Colonic mucosa (tissue), 4 donors: ENCODE measurements around the gene TNFRSF13B. TPM values are rescaled to one million over a fixed set of nuclear protein-coding genes. Genes with fewer than 3 reads are reported as not detected.

Source experiments
- DNase-seq: peaks from one replicate; pipeline ENCODE4 v3.0.0-alpha.2; 2020
- H3K27ac ChIP-seq: fragments of 200-600 bp; one replicate; pipeline ENCODE4 v1.8.0; 2021
- H3K27me3 ChIP-seq: fragments of 200-600 bp; one replicate; pipeline ENCODE4 v1.8.0; 2021
- H3K36me3 ChIP-seq: fragments of 200-600 bp; one replicate; pipeline ENCODE4 v1.8.0; 2021
- H3K4me1 ChIP-seq: fragments of 200-600 bp; one replicate; pipeline ENCODE4 v1.8.0; 2021; ENCODE audit warnings: mild to moderate bottlenecking
- H3K4me3 ChIP-seq: fragments of 200-600 bp; one replicate; pipeline ENCODE4 v1.8.0; 2021
- H3K9ac ChIP-seq, 2 donors: one replicate each; pipeline ENCODE4 v1.7.0; 2013; ENCODE audit warnings: control low read depth in 2 of 2, low read depth in 2 of 2, low read length in 2 of 2
- H3K9me3 ChIP-seq: fragments of 200-600 bp; one replicate; pipeline ENCODE4 v1.8.0; 2021
- CTCF ChIP-seq: fragments of 200-600 bp; IDR thresholded peaks from one replicate; pipeline ENCODE4 v1.8.0; 2022; ENCODE audit warnings: antibody characterized with exemption, mild to moderate bottlenecking
- intact Hi-C: fragments of 100-400 bp; cut with DNase I; formaldehyde crosslinking; loops from one replicate; pipeline ENCODE4 v1.14.1; 2022
- total RNA-seq, 2 donors: library from RNA; stranded (reverse); fragmentation: NEBNext Ultra II Directional in 1 of 2; extraction: Animal tissue kit (Norgen Biotek cat#: 25700) in 1 of 2; gene quantifications; one replicate each; pipeline ENCODE4 v1.2.1, GENCODE V29; 2021
- donor health status: healthy.
- donor health status: DM: no; HTN: no; CAD: no.
- donor health status: DM: no; HTN: no; CAD: no.

Gene TNFRSF13B
- total RNA-seq, 2 donors from 2014 or later = 0.42 to 1.1 TPM

GRCh38 chr17:16995930-16996329, 24.0 kb upstream of the TNFRSF13B start:
- Histone ChIP-seq H3K4me1 (no peaks in the 10 kb centered on the region), H3K27ac (no peak overlapping the region), H3K9me3 (no peaks in the 10 kb centered on the region), H3K27me3 (no peaks in the 10 kb centered on the region), H3K9ac (no peak overlapping the region), H3K4me3 (no peak overlapping the region), H3K36me3 (no peaks in the 10 kb centered on the region)
- TF ChIP-seq CTCF = no peak
- intact Hi-C loops = no loop called here
- DNase-seq = no peak

DNA sequence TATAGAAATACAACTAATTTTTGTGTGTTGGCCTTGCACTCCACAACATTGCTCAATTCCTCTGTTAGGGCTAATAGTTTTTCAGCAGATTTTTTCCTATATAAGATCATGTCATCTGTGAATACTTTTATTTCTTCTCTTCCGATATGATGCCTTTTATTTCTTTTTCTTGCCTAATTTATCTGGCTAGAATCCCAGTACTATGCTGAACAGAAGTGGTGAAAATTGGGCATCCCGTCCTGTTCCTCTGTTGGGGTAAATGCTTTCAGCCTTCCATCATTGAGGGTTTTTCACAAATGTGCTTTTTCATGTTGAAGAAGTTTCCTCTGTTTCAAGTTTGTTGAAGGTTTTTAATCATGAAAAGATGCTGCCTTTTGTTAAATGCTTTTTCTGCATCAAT, 22.7 kb upstream of the TNFRSF13B start:
- Histone ChIP-seq H3K9me3 (no peaks in the 10 kb centered on the region), H3K36me3 (no peaks in the 10 kb centered on the region), H3K27me3 (no peaks in the 10 kb centered on the region), H3K9ac (no peak overlapping the region), H3K27ac (no peak overlapping the region), H3K4me3 (no peak overlapping the region), H3K4me1 (peaks cover 6% of the 10 kb centered on the region)
- intact Hi-C loops = no loop called here
- no peak for TF ChIP-seq CTCF
- no peak for DNase-seq

DNA sequence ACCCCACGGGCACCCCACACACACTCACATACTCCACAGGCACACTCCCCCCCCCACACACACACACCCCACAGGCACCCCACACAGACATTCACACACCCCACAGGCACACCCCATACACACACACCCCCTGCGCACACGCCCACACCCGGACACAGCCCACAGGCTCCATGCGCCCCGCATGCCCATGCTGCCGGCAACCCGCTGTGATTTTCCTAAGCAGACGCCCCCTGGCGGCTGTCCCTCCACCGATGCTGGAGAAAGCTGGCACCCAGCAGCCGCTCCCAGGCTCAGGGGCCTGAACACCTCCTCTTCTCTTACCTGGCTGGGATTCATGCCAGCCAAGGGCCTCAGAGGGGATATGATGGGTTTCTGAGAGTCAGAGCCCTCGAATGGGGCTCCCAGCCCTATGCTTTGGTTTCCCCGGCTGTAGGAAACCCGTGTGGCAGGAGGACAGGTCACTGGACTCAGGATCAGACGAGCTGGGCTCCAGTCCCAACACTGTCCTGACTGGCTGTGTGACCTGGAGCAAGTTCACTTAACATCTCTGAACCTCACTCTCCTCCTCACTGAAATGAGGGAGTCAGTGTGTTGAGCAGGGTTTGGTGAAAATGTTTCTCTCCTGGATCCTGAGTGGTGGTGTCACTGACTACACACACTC, 19.6 kb upstream of the TNFRSF13B start:
- peaks cover 8% of the 10 kb centered on the region for H3K4me1 ChIP-seq
- intact Hi-C loops = loop anchor here (2.0 kb wide), 1 partner anchor 67 kb away; no protein-coding TSS in a partner anchor
- no peak overlapping the region for H3K27ac ChIP-seq
- no peaks in the 10 kb centered on the region for H3K36me3 ChIP-seq
- H3K9me3 ChIP-seq = no peaks in the 10 kb centered on the region
- H3K4me3 ChIP-seq = no peak overlapping the region
- DNase-seq = peak; percentile 86
- H3K9ac ChIP-seq = no peak overlapping the region
- H3K27me3 ChIP-seq = no peaks in the 10 kb centered on the region
- peak; percentile 79 for TF ChIP-seq CTCF

GRCh38 chr17:16989953-16990860, 18.3 kb upstream of the TNFRSF13B start:
- intact Hi-C loops = loop anchor here (2.0 to 5.0 kb wide), 2 partner anchors 65 to 73 kb away; no protein-coding TSS in a partner anchor
- Histone ChIP-seq H3K9me3 (no peaks in the 10 kb centered on the region), H3K4me1 (peaks cover 8% of the 10 kb centered on the region), H3K36me3 (no peaks in the 10 kb centered on the region), H3K27me3 (no peaks in the 10 kb centered on the region), H3K9ac (no peak overlapping the region), H3K27ac (peak overlapping the region; percentile 46), H3K4me3 (no peak overlapping the region)
- no peak for TF ChIP-seq CTCF
- no peak for DNase-seq

DNA sequence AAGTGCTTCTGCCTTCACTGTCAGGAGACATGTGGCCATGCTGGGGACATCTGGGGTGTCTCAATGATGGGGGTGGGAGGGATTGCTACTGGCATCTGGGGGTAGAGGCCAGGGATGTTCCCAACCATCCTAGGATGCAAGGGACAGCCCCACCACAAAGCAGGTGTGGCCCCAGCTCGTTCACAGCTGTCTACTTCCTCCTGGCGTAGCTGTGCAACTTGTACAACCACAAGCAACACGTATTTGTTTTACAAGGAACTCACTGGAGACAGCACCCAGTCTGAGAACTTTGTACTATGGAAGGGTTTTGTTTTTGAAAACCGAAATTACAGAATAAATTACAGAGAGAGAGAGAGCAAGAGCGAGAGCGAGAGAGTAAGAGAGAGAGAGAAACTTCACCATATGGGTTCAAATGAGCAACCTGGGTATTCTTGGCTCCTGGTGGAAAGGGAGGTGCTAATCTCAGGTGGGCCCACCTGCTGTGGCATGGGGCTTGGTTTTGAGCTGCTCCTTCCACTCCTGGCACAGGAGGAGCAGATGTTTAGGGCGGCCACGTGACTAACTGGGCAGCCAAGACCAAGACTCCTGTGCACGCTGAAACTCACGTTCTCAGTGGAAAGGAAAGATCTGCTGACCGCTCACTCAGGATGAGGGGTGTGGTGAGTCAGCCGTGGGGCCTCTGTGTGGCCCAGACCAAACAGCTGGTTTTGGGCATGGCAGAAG, 17.5 kb upstream of the TNFRSF13B start:
- DNase-seq = peak; percentile 56
- no peak overlapping the region for H3K4me3 ChIP-seq
- H3K36me3 ChIP-seq = no peaks in the 10 kb centered on the region
- peak overlapping the region; percentile 46 for H3K27ac ChIP-seq
- intact Hi-C loops = loop anchor here (5.0 kb wide), 1 partner anchor 72 kb away; no protein-coding TSS in a partner anchor
- TF ChIP-seq CTCF = no peak
- H3K9ac ChIP-seq = no peak overlapping the region
- H3K9me3 ChIP-seq = no peaks in the 10 kb centered on the region
- H3K27me3 ChIP-seq = no peaks in the 10 kb centered on the region
- H3K4me1 ChIP-seq = peaks cover 8% of the 10 kb centered on the region
